ENCODE data around the gene SAFB2.

DNA sequence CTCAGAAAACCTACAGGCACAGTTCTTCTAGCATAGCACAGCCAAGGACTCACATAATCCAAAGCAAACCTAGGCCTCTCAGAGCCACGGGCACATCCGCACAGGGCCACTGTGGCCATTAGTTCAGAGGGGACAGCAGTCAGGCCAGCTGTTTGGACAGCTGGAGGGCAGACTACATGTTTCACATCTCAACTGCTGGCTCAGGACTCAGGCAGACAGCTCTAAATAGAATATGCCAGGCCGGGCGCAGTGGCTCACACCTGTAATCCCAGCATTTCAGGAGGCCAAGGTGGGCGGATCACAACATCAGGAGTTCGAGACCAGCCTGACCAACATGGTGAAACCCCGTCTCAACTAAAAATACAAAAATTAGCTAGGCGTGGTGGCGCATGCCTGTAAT lies 26.8 kb downstream of the SAFB2 start:
- no peak for TF ChIP-seq KAT8 (CRISPR knock-in tag; IDR thresholded peaks at IDR 0.05)
- TF ChIP-seq HNF4G (IDR thresholded peaks at IDR 0.05; ENCODE audit: borderline replicate concordance, low read depth, low read length), result no peak
- TF ChIP-seq HNF4G (CRISPR knock-in tag; IDR thresholded peaks at IDR 0.05; ENCODE audit: borderline replicate concordance, low read depth), result no peak
- no peak for TF ChIP-seq POLR2A (IDR thresholded peaks at IDR 0.05; ENCODE audit: insufficient read depth in 1 of 2, low read depth in 2 of 2, low read length in 2 of 2)
- TF ChIP-seq CHD2 (IDR thresholded peaks at IDR 0.05; ENCODE audit: low read depth, low read length), result no peak
- TF ChIP-seq TCF7L2 (IDR thresholded peaks at IDR 0.05; ENCODE audit: low read depth, low read length), result no peak
- TF ChIP-seq, protein P1, sequence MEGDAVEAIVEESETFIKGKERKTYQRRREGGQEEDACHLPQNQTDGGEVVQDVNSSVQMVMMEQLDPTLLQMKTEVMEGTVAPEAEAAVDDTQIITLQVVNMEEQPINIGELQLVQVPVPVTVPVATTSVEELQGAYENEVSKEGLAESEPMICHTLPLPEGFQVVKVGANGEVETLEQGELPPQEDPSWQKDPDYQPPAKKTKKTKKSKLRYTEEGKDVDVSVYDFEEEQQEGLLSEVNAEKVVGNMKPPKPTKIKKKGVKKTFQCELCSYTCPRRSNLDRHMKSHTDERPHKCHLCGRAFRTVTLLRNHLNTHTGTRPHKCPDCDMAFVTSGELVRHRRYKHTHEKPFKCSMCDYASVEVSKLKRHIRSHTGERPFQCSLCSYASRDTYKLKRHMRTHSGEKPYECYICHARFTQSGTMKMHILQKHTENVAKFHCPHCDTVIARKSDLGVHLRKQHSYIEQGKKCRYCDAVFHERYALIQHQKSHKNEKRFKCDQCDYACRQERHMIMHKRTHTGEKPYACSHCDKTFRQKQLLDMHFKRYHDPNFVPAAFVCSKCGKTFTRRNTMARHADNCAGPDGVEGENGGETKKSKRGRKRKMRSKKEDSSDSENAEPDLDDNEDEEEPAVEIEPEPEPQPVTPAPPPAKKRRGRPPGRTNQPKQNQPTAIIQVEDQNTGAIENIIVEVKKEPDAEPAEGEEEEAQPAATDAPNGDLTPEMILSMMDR (CRISPR knock-in tag; IDR thresholded peaks at IDR 0.05), result no peak
- TF ChIP-seq, protein P2, sequence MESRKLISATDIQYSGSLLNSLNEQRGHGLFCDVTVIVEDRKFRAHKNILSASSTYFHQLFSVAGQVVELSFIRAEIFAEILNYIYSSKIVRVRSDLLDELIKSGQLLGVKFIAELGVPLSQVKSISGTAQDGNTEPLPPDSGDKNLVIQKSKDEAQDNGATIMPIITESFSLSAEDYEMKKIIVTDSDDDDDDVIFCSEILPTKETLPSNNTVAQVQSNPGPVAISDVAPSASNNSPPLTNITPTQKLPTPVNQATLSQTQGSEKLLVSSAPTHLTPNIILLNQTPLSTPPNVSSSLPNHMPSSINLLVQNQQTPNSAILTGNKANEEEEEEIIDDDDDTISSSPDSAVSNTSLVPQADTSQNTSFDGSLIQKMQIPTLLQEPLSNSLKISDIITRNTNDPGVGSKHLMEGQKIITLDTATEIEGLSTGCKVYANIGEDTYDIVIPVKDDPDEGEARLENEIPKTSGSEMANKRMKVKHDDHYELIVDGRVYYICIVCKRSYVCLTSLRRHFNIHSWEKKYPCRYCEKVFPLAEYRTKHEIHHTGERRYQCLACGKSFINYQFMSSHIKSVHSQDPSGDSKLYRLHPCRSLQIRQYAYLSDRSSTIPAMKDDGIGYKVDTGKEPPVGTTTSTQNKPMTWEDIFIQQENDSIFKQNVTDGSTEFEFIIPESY (CRISPR knock-in tag; IDR thresholded peaks at IDR 0.05), result no peak
- TF ChIP-seq ZNF788 (CRISPR knock-in tag; IDR thresholded peaks at IDR 0.05; ENCODE audit: borderline replicate concordance), result no peak
